ENCODE results near the gene PER3.
"Not testable (repeated sequence)": the region's sequence is repeated elsewhere in the genome, so short reads cannot be mapped to it uniquely, and the experiment has no call there.

Gene PER3

GRCh38 chr1:7780976-7781375 lies 3.1 kb upstream of the PER3 start:
- DNase-seq: no peak

GRCh38 chr1:7781501-7781900 lies 2.6 kb upstream of the PER3 start:
- DNase-seq: no peak

GRCh38 chr1:7781923-7782495 lies 2.1 kb upstream of the PER3 start:
- no peak for DNase-seq

- DNase-seq: peak; percentile 61
These were observed 846 bp upstream of the PER3 start for GRCh38 chr1:7783178-7783711.

- DNase-seq: no peak
These were observed 491 bp downstream of the PER3 start for GRCh38 chr1:7784492-7785071.

GRCh38 chr1:7785108-7785507 lies 1.0 kb downstream of the PER3 start:
- DNase-seq: no peak

GRCh38 chr1:7786795-7787194 lies 2.7 kb downstream of the PER3 start:
- DNase-seq: no peak

GRCh38 chr1:7789828-7790227 lies 5.7 kb downstream of the PER3 start:
- DNase-seq: no peak

- not testable (repeated sequence) for DNase-seq
These were observed 6.9 kb downstream of the PER3 start for GRCh38 chr1:7791027-7791426.

- DNase-seq: no peak
These were observed 11.3 kb downstream of the PER3 start for GRCh38 chr1:7795406-7795805.

- DNase-seq: no peak
These were observed 21.4 kb downstream of the PER3 start for GRCh38 chr1:7805460-7805859.

GRCh38 chr1:7808253-7808844 lies 24.3 kb downstream of the PER3 start:
- DNase-seq: peak; percentile 57

GRCh38 chr1:7809742-7810141 lies 25.7 kb downstream of the PER3 start:
- DNase-seq: no peak

- peak; percentile 17 for DNase-seq
These were observed 26.3 kb downstream of the PER3 start for GRCh38 chr1:7810395-7810794.

- DNase-seq: no peak
These were observed 27.4 kb downstream of the PER3 start for GRCh38 chr1:7811476-7811875.

GRCh38 chr1:7813677-7814373 lies 29.7 kb downstream of the PER3 start:
- DNase-seq: no peak

- no peak for DNase-seq
These were observed 37.2 kb downstream of the PER3 start for GRCh38 chr1:7821282-7821681.

GRCh38 chr1:7824701-7825100 lies 40.6 kb downstream of the PER3 start:
- DNase-seq: no peak

GRCh38 chr1:7826363-7826762 lies 42.3 kb downstream of the PER3 start:
- DNase-seq: peak; percentile 32

GRCh38 chr1:7827126-7827955 lies 43.2 kb downstream of the PER3 start:
- DNase-seq: peak; percentile 50

- peak; percentile 73 for DNase-seq
These were observed 47.4 kb downstream of the PER3 start for GRCh38 chr1:7831458-7831857.

GRCh38 chr1:7833035-7833434 lies 48.9 kb downstream of the PER3 start:
- DNase-seq: no peak

- no peak for DNase-seq
These were observed 54.6 kb downstream of the PER3 start for GRCh38 chr1:7838714-7839113.
